Measurements from ENCODE around the gene PPP1R7.

Gene PPP1R7

DNA sequence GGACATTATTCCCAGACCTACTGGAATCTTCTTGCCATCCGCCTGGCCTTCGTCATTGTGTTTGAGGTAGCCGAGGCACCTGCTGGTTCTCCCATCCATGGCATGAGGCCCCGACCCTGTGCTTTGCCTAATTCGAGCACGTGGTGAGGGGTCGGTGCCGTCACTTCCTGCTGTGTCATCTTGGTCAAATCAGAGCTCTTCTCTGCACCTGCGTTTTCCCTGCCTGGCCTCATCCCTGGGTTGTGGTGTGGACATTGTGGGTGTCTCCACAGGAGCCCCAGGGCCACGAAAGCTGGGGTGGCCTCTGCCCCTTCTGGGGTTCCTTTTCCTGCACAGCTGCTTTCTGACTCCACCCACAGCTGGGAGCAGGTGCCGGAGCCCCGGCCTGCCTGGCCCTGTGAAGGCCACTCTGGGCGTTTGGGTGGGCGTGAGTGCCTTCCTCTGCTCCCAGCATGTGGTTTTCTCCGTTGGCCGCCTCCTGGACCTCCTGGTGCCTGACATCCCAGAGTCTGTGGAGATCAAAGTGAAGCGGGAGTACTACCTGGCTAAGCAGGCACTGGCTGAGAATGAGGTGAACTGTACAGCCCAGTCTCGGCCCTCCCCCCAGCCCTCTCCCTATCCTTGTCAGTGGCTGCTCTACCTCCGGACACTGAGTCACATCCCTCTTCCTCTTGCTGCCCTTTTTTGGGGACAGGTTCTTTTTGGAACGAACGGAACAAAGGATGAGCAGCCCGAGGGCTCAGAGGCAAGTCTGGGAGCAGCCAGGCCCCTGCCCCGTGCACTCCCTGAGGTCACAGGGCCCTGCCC is 73.1 kb downstream of the PPP1R7 start:
- TF ChIP-seq, protein P1, sequence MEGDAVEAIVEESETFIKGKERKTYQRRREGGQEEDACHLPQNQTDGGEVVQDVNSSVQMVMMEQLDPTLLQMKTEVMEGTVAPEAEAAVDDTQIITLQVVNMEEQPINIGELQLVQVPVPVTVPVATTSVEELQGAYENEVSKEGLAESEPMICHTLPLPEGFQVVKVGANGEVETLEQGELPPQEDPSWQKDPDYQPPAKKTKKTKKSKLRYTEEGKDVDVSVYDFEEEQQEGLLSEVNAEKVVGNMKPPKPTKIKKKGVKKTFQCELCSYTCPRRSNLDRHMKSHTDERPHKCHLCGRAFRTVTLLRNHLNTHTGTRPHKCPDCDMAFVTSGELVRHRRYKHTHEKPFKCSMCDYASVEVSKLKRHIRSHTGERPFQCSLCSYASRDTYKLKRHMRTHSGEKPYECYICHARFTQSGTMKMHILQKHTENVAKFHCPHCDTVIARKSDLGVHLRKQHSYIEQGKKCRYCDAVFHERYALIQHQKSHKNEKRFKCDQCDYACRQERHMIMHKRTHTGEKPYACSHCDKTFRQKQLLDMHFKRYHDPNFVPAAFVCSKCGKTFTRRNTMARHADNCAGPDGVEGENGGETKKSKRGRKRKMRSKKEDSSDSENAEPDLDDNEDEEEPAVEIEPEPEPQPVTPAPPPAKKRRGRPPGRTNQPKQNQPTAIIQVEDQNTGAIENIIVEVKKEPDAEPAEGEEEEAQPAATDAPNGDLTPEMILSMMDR (IDR thresholded peaks at IDR 0.05; ENCODE audit: low read depth, low read length), result no peak
- H3K4me3 ChIP-seq (ENCODE audit: low read depth, low read length), result no peak overlapping the region

DNA sequence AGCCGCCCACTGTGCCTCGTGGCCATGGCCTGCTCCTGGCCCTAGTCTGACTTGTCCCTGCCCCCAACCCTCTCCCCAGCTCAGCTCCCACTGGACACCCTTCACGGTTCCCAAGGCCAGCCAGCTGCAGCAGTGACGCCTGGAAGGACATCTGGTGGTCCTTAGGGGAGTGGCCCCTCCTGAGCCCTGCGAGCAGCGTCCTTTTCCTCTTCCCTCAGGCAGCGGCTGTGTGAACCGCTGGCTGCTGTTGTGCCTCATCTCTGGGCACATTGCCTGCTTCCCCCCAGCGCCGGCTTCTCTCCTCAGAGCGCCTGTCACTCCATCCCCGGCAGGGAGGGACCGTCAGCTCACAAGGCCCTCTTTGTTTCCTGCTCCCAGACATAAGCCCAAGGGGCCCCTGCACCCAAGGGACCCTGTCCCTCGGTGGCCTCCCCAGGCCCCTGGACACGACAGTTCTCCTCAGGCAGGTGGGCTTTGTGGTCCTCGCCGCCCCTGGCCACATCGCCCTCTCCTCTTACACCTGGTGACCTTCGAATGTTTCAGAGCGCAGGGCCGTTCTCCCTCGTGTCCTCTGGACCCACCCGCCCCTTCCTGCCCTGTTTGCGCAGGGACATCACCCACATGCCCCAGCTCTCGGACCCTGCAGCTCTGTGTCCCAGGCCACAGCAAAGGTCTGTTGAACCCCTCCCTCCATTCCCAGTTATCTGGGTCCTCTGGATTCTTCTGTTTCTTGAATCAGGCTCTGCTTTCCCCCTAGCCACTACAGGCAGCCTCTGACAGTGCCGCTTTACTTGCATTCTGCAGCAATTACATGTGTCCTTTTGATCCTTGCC is 74.0 kb downstream of the PPP1R7 start:
- H3K4me3 ChIP-seq (ENCODE audit: low read depth, low read length), result no peak overlapping the region
- TF ChIP-seq, protein P1 (IDR thresholded peaks at IDR 0.05; ENCODE audit: low read depth, low read length), result 0 out of 2 replicates have a peak, but pooled peaks have one; percentile 5

DNA sequence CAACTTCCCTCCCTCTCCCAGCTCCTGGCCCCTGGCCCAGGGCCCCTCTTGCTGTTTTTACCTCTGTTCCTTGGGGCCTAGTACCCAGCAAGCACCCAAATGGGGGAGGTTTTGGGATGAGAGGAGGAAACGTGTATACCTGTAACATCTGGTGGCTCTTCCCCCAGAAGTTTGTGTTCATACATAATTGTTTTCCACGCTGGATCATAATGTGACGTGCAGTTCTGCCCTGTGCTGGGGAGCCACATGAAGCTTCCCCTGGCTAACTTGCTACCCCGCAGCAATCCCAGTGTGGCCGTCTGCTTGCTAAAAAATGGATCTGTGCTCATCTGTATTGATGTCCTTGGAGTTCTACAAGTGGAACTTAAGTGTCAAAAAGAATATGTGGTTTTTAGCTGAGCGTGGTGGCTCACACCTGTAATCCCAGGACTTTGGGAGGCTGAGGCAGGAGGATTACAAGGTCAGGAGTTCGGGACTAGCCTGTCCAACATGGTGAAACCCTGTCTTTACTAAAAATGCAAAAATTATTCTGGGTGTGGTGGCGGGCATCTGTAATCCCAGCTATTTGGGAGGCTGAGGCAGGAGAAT is 74.7 kb downstream of the PPP1R7 start:
- TF ChIP-seq, protein P1 (IDR thresholded peaks at IDR 0.05; ENCODE audit: low read depth, low read length), result no peak
- no peak overlapping the region for H3K4me3 ChIP-seq (ENCODE audit: low read depth, low read length)

DNA sequence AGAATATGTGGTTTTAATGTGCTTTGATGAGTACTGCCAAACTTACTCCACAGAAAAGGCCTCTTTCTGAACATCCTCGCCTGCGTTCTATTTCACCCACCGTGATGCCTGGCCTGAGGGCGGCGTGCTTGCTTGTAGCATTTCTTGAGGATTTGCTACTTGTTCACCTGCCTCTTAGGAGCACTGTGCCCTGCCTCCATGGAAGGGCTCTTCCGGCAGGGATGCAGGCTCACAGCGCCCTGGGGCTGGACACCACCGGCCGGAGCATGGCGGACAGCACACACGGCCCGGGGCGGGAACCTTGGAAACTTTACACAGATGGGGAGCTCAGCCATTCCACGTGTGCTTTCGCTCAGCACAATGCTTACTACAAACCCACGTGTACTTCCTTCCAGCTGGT is 75.3 kb downstream of the PPP1R7 start:
- TF ChIP-seq, protein P1 (IDR thresholded peaks at IDR 0.05; ENCODE audit: low read depth, low read length), result no peak
- no peak overlapping the region for H3K4me3 ChIP-seq (ENCODE audit: low read depth, low read length)

DNA sequence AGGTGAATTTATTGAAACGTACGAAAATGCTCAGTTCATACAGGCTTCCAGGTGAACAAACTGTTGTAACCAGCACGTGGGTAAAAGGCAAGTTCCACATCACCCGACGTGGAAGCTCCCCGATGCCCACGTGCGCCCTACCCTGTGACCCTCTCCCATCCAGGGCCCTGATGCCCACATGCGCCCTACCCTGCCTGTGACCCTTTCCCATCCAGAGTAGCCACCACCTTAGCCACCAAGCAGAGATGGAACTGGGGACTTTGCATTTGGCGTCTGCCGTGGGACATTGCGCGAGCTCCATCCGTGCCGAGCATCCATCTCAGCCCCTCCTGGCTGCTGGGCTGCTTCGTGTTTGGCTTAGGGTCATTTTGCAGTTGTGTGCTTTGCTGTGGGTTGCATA is 75.7 kb downstream of the PPP1R7 start:
- TF ChIP-seq, protein P1 (IDR thresholded peaks at IDR 0.05; ENCODE audit: low read depth, low read length), result no peak
- H3K4me3 ChIP-seq (ENCODE audit: low read depth, low read length), result no peak overlapping the region

DNA sequence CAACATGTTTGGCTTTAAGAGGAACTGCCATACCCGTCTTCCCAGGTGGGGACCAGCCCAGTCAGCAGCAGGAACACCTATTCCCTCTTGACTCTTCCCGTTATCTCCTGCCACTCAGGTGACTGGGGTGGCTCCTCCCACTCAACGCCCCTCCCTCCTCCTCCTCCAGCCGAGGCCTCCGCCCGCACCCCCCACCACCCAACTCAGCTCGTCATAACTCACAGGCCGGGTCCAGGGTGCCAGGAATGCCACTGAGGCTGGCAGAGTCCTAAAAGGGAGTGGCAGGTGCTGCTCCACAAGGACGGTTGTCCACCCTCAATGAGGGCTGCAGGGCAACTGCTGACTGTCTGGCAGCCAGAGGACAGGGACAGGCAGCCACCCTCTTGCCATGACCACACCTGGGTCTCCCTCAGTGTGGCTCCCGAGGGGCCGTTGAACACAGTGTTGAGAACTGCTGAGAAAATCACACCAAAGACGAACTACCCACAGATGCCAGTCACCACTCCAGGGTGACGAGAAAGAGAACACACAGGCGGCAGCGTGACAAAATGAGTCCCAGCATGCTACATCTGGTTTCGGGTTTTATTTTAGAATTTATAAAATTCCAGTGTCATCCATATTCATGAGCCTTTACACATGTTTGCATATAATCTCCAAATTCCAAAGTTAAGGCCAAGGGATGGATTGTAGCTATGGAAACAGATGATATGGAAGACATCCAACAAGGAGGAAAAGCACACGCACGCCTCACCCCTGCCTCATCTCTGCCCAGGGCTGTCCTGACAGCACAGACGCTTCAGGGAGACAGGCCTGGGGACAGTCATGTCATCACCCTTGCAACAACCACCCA is 76.7 kb downstream of the PPP1R7 start:
- H3K4me3 ChIP-seq (ENCODE audit: low read depth, low read length), result no peak overlapping the region
- TF ChIP-seq, protein P1 (IDR thresholded peaks at IDR 0.05; ENCODE audit: low read depth, low read length), result no peak
